SK-N-SH (cell line): Measurements from ENCODE around the gene CHCHD6. TPM values are rescaled to one million over a fixed set of nuclear protein-coding genes. Genes with fewer than 3 reads are reported as not detected.

Source experiments
- CTCF ChIA-PET: fragments of 300-600, 350-600 bp; formaldehyde crosslinking; extraction: SDS; loops from one replicate; lab custom pipeline; 2021; lab: Yijun Ruan, JAX
- POLR2A ChIA-PET: fragments of 350-600 bp; sonication (Branson Sonifier 250); formaldehyde crosslinking; extraction: SDS; loops from one replicate; lab custom pipeline; 2020; ENCODE audit warnings: antibody characterized with exemption, inconsistent platforms; lab: Yijun Ruan, JAX
- DNase-seq: peaks from one replicate; pipeline ENCODE4 v3.0.0; 2012
- H2AFZ ChIP-seq: fragments of 200-600 bp; sonication (generic); 2 replicates; pipeline ENCODE4 v1.8.1; 2016; ENCODE audit warnings: antibody characterized with exemption, mild to moderate bottlenecking, low read depth
- H3F3A ChIP-seq: fragments of 200-600 bp; sonication (generic); replicated peaks from 2 replicates; pipeline ENCODE3; 2016; ENCODE audit warnings: antibody characterized with exemption, mild to moderate bottlenecking; ENCODE audit not compliant: insufficient read depth
- H3K27ac ChIP-seq, 2 experiments: fragments of 200-500 bp in 1 of 2; fragments of 200-600 bp in 1 of 2; sonication (Bioruptor generic) in 1 of 2; sonication (generic), shearing (Covaris generic) in 1 of 2; 2 replicates each; pipeline versions ENCODE4 v1.5.1 to v1.6.1; 2014 to 2016; ENCODE audit warnings: low read depth in 2 of 2, inconsistent platforms in 1 of 2, low read length in 1 of 2, mild to moderate bottlenecking in 1 of 2, mixed read lengths in 1 of 2
- H3K27me3 ChIP-seq: fragments of 200-600 bp; sonication (generic), shearing (Covaris generic); 2 replicates; pipeline ENCODE4 v1.6.1; 2016; ENCODE audit warnings: mixed run types; ENCODE audit not compliant: insufficient read depth
- H3K36me3 ChIP-seq, 2 experiments: fragments of 200-500 bp in 1 of 2; fragments of 200-600 bp in 1 of 2; sonication (Bioruptor generic) in 1 of 2; sonication (generic) in 1 of 2; replicated peaks in 1 of 2; 2 replicates each; pipeline versions ENCODE3 to v1.5.1; 2014 to 2016; ENCODE audit warnings: low read length in 1 of 2, mild to moderate bottlenecking in 1 of 2; ENCODE audit not compliant: insufficient read depth in 2 of 2, control insufficient read depth in 1 of 2
- H3K4me1 ChIP-seq, 2 experiments: fragments of 200-500 bp in 1 of 2; fragments of 200-600 bp in 1 of 2; sonication (Bioruptor generic) in 1 of 2; sonication (generic), shearing (Covaris generic) in 1 of 2; 2 replicates each; pipeline versions ENCODE4 v1.5.1 to v1.6.1; 2014 to 2016; ENCODE audit warnings: low read depth in 1 of 2, low read length in 1 of 2, mixed run types in 1 of 2; ENCODE audit not compliant: insufficient read depth in 2 of 2, control insufficient read depth in 1 of 2
- H3K4me2 ChIP-seq: fragments of 200-600 bp; sonication (generic), shearing (Covaris generic); 2 replicates; pipeline ENCODE4 v1.6.1; 2017; ENCODE audit warnings: mixed run types
- H3K4me3 ChIP-seq, 2 experiments: fragments of 200-500 bp in 1 of 2; fragments of 200-600 bp in 1 of 2; sonication (Bioruptor generic) in 1 of 2; sonication (generic), shearing (Covaris generic) in 1 of 2; 2 replicates each; pipeline versions ENCODE4 v1.5.1 to v1.8.1; 2014 to 2016; ENCODE audit warnings: low read depth in 2 of 2, inconsistent platforms in 1 of 2, low read length in 1 of 2, mild to moderate bottlenecking in 1 of 2, mixed read lengths in 1 of 2, moderate library complexity in 1 of 2
- H3K79me2 ChIP-seq: fragments of 200-600 bp; sonication (generic); 2 replicates; pipeline ENCODE4 v1.8.1; 2017; ENCODE audit warnings: mild to moderate bottlenecking; ENCODE audit not compliant: insufficient read depth
- H3K9ac ChIP-seq: fragments of 200-600 bp; sonication (generic); 2 replicates; pipeline ENCODE4 v1.6.1; 2017; ENCODE audit warnings: mixed run types
- H3K9me2 ChIP-seq: fragments of 200-600 bp; sonication (generic); 2 replicates; pipeline ENCODE4 v1.6.1; 2017; ENCODE audit warnings: mixed run types
- H3K9me3 ChIP-seq: fragments of 200-600 bp; sonication (generic); 2 replicates; pipeline ENCODE4 v1.6.1; 2017; ENCODE audit warnings: mixed run types, mild to moderate bottlenecking, moderate library complexity
- H4K20me1 ChIP-seq: fragments of 200-600 bp; sonication (generic); 2 replicates; pipeline ENCODE4 v1.6.1; 2017; ENCODE audit warnings: mild to moderate bottlenecking, mixed run types; ENCODE audit not compliant: insufficient read depth
- ELF1 ChIP-seq: IDR thresholded peaks from 2 replicates; pipeline ENCODE4 v1.4.0; 2012
- EP300 ChIP-seq, 2 experiments: IDR thresholded peaks; 2 replicates each; pipeline versions ENCODE4 v1.4.0 to v1.6.1; 2012; ENCODE audit warnings: borderline replicate concordance in 1 of 2, low read depth in 1 of 2, low read length in 1 of 2
- EZH2phosphoT487 ChIP-seq: fragments of 200-600 bp; sonication (generic); IDR thresholded peaks from 2 replicates; pipeline ENCODE4 v1.6.1; 2017; ENCODE audit warnings: low read depth, mixed run types, mild to moderate bottlenecking, antibody characterized with exemption, moderate library complexity, borderline replicate concordance
- FOSL2 ChIP-seq: IDR thresholded peaks from 2 replicates; pipeline ENCODE4 v1.4.0; 2012; ENCODE audit warnings: low read depth, mild to moderate bottlenecking, moderate library complexity, borderline replicate concordance
- FOXJ3 ChIP-seq: sonication (generic); formaldehyde crosslinking; IDR thresholded peaks from 2 replicates; pipeline ENCODE4 v1.5.1; 2020; ENCODE audit warnings: mild to moderate bottlenecking, missing genetic modification reagents
- GATA2 ChIP-seq: sonication (generic); formaldehyde crosslinking; IDR thresholded peaks from 2 replicates; pipeline ENCODE4 v1.5.0; 2020; ENCODE audit warnings: mild to moderate bottlenecking, missing genetic modification reagents
- JUND ChIP-seq: IDR thresholded peaks from 2 replicates; pipeline ENCODE4 v1.4.0; 2012
- MXI1 ChIP-seq: IDR thresholded peaks from 2 replicates; pipeline ENCODE4 v1.6.1; 2012; ENCODE audit warnings: mild to moderate bottlenecking, low read depth, low read length, improper control_type of control experiment
- NFIC ChIP-seq: IDR thresholded peaks from 2 replicates; pipeline ENCODE4 v1.4.0; 2012; ENCODE audit warnings: borderline replicate concordance
- NRF1 ChIP-seq: IDR thresholded peaks from 2 replicates; pipeline ENCODE4 v1.6.1; 2012; ENCODE audit warnings: low read depth, mild to moderate bottlenecking, low read length
- RAD21 ChIP-seq: IDR thresholded peaks from 2 replicates; pipeline ENCODE4 v1.6.1; 2012; ENCODE audit warnings: mild to moderate bottlenecking, low read length
- TAF1 ChIP-seq: IDR thresholded peaks from 2 replicates; pipeline ENCODE4 v1.6.1; 2012; ENCODE audit warnings: low read depth, mild to moderate bottlenecking, low read length, moderate library complexity, borderline replicate concordance
- TEAD4 ChIP-seq: IDR thresholded peaks from 2 replicates; pipeline ENCODE4 v1.4.0; 2012; ENCODE audit warnings: mild to moderate bottlenecking, borderline replicate concordance; ENCODE audit not compliant: insufficient read depth
- YY1 ChIP-seq: IDR thresholded peaks from 2 replicates; pipeline ENCODE4 v1.4.0; 2012; ENCODE audit warnings: low read depth, mild to moderate bottlenecking
- WGBS: methylation state at CpG from one replicate; pipeline ENCODE4 v1.1.6; 2017; ENCODE audit warnings: low lambda C conversion rate; 5-methylcytosine and 5-hydroxymethylcytosine counted together
- polyA plus RNA-seq, 3 experiments: library from polyadenylated mRNA; depleted of rRNA; stranded (reverse); fragments of >200 nt; gene quantifications; 2 replicates each; pipeline ENCODE4 v1.2.3, GENCODE V29; 2012
- TF ChIP-seq, protein P1 (sequence below): IDR thresholded peaks from 2 replicates; pipeline ENCODE4; 2012
- TF ChIP-seq, protein P2 (sequence below): fragments of 200-600 bp; sonication (generic); IDR thresholded peaks from 2 replicates; pipeline ENCODE4 v1.6.1; 2017; ENCODE audit warnings: antibody characterized with exemption, mild to moderate bottlenecking, moderate library complexity
- TF ChIP-seq, protein P3 (sequence below): fragments of 150-350 bp; IDR thresholded peaks from 2 replicates; pipeline ENCODE4 v1.6.1; 2017; ENCODE audit warnings: antibody characterized with exemption, low read length, low read depth, borderline replicate concordance
- TF ChIP-seq, protein P4 (sequence below): IDR thresholded peaks from 2 replicates; pipeline ENCODE4 v1.4.0; 2012; ENCODE audit warnings: low read depth, borderline replicate concordance

Gene CHCHD6
- polyA plus RNA-seq, 1 of the 3 experiments (the other 2 are of a cell fraction) = 42.5 TPM

DNA sequence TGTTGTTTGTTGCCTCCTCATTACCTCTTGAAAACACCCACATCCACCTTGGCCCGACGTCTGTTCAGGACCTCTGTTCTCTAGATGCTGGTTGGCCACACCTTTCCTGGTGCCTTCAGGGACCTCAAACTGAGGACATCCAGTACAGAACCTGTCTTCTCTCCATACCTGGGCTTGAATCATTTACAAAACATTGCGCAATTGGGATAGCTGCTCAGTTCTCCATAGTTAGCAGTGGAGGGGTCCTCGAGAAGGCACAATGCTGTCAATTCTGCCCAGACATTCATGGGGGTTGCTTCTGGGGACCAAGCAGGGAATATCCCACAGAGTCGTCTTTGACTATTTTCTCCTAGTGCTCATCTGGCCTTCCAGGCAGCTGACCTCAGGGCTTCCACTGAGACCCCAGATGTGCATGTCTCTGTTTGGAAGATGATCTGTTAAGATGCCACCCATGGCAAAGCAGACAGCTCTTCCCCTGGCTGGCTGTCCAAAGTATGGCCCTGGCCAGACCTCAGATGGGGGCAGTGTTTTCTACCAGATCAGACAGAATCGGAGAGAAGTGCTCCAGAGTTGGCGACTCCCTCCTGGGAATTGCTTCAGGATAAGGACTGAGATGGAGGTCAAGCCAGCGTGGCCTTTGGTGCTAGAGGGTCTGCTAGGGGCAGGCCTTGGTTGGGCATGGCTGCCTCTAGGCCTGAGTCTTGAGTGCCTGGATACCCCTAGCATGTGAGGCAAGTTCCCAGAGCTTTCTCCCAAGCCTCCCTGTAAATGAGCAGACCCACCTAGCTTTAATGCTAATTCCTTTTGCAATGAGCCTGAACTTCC lies 46.1 kb downstream of the CHCHD6 start:
- 95% methylated on average over 7 of the region's 8 CpGs for WGBS
- Histone ChIP-seq H3K4me1 (peaks cover 0 to 73% of the 10 kb centered on the region in 2 experiments; a peak in 1 of 4 replicates), H3K9me2 (no peaks in the 10 kb centered on the region), H3K9ac (no peak overlapping the region), H3K27me3 (no peaks in the 10 kb centered on the region), H2AFZ (no peak overlapping the region), H3F3A (no peaks in the 10 kb centered on the region), H4K20me1 (no peaks in the 10 kb centered on the region), H3K4me3 (no peak overlapping the region), H3K36me3 (no peaks in the 10 kb centered on the region), H3K27ac (no peak overlapping the region), H3K4me2 (no peak overlapping the region), H3K79me2 (no peaks in the 10 kb centered on the region), H3K9me3 (no peaks in the 10 kb centered on the region)
- TF ChIP-seq RAD21 (no peak), EP300 (IDR thresholded peaks at IDR 0.05; ENCODE audit: borderline replicate concordance in 1 of 2, low read depth in 1 of 2, low read length in 1 of 2) (no peak), FOSL2 (no peak), YY1 (no peak), TEAD4 (no peak), MXI1 (no peak), GATA2 (CRISPR knock-in tag) (no peak), TAF1 (no peak), NRF1 (no peak), FOXJ3 (CRISPR knock-in tag) (no peak), JUND (no peak), ELF1 (no peak), NFIC (no peak), EZH2phosphoT487 (no peak)
- TF ChIP-seq, protein P1, sequence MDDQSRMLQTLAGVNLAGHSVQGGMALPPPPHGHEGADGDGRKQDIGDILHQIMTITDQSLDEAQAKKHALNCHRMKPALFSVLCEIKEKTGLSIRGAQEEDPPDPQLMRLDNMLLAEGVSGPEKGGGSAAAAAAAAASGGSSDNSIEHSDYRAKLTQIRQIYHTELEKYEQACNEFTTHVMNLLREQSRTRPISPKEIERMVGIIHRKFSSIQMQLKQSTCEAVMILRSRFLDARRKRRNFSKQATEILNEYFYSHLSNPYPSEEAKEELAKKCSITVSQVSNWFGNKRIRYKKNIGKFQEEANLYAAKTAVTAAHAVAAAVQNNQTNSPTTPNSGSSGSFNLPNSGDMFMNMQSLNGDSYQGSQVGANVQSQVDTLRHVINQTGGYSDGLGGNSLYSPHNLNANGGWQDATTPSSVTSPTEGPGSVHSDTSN = no peak
- TF ChIP-seq, protein P2, sequence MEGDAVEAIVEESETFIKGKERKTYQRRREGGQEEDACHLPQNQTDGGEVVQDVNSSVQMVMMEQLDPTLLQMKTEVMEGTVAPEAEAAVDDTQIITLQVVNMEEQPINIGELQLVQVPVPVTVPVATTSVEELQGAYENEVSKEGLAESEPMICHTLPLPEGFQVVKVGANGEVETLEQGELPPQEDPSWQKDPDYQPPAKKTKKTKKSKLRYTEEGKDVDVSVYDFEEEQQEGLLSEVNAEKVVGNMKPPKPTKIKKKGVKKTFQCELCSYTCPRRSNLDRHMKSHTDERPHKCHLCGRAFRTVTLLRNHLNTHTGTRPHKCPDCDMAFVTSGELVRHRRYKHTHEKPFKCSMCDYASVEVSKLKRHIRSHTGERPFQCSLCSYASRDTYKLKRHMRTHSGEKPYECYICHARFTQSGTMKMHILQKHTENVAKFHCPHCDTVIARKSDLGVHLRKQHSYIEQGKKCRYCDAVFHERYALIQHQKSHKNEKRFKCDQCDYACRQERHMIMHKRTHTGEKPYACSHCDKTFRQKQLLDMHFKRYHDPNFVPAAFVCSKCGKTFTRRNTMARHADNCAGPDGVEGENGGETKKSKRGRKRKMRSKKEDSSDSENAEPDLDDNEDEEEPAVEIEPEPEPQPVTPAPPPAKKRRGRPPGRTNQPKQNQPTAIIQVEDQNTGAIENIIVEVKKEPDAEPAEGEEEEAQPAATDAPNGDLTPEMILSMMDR = no peak
- TF ChIP-seq, protein P3, sequence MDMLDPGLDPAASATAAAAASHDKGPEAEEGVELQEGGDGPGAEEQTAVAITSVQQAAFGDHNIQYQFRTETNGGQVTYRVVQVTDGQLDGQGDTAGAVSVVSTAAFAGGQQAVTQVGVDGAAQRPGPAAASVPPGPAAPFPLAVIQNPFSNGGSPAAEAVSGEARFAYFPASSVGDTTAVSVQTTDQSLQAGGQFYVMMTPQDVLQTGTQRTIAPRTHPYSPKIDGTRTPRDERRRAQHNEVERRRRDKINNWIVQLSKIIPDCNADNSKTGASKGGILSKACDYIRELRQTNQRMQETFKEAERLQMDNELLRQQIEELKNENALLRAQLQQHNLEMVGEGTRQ = no peak
- TF ChIP-seq, protein P4, sequence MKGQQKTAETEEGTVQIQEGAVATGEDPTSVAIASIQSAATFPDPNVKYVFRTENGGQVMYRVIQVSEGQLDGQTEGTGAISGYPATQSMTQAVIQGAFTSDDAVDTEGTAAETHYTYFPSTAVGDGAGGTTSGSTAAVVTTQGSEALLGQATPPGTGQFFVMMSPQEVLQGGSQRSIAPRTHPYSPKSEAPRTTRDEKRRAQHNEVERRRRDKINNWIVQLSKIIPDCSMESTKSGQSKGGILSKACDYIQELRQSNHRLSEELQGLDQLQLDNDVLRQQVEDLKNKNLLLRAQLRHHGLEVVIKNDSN = no peak
- CTCF ChIA-PET = interaction anchor here (1.0 to 18.0 kb wide), 11 partner anchors 8 to 797 kb away, joined by 3 to 172 read pairs (median 11); partner anchors contain the start of gene PLXNA1
- POLR2A ChIA-PET = interaction anchor here (1.1 to 2.0 kb wide), 3 partner anchors 37 to 70 kb away, joined by 3 to 9 read pairs (median 7); no protein-coding TSS in a partner anchor
- no peak for DNase-seq
